HG03097 (cell line): ENCODE data around the gene CNBP.

Experiments used
- ATAC-seq: cut with Tn5 transposase; IDR thresholded peaks from one replicate; pipeline ENCODE4 v1.9.1; 2021; ENCODE audit not compliant: unreplicated experiment, low FRiP score

Gene CNBP

GRCh38 chr3:129132097-129132866, 51.4 kb downstream of the CNBP start:
- ATAC-seq = no peak

- ATAC-seq = no peak
Observed at GRCh38 chr3:129131465-129132088, 52.1 kb downstream of the CNBP start.

- ATAC-seq = no peak
Observed at GRCh38 chr3:129130291-129130813, 53.3 kb downstream of the CNBP start.

- no peak for ATAC-seq
Observed at GRCh38 chr3:129128357-129129155, 55.1 kb downstream of the CNBP start.

- no peak for ATAC-seq
Observed at GRCh38 chr3:129126726-129127280, 56.9 kb downstream of the CNBP start.

- no peak for ATAC-seq
Observed at GRCh38 chr3:129123314-129124060, 60.2 kb downstream of the CNBP start.

GRCh38 chr3:129122412-129123011, 61.2 kb downstream of the CNBP start:
- ATAC-seq = no peak

- ATAC-seq = peak; percentile 42
Observed at GRCh38 chr3:129121792-129122411, 61.8 kb downstream of the CNBP start, which contains the start of gene RAB43. TSS of gene RAB43 (minus strand) at chr3:129121804. CDS start at chr3:129121489, 315 bp downstream.

GRCh38 chr3:129121016-129121791, 62.5 kb downstream of the CNBP start:
- ATAC-seq = peak; percentile 4

GRCh38 chr3:129120254-129121004, 63.3 kb downstream of the CNBP start:
- ATAC-seq = peak; percentile 65

GRCh38 chr3:129119365-129120100, 64.2 kb downstream of the CNBP start:
- ATAC-seq = no peak

GRCh38 chr3:129118745-129119144, 65.0 kb downstream of the CNBP start:
- ATAC-seq = no peak
